Measurements from ENCODE around the gene ZSCAN22. TPM values are rescaled to one million over a fixed set of nuclear protein-coding genes. Genes with fewer than 3 reads are reported as not detected.
"Not testable (repeated sequence)": the region's sequence is repeated elsewhere in the genome, so short reads cannot be mapped to it uniquely, and the experiment has no call there.

Gene ZSCAN22
- total RNA-seq, 1 experiment from 2014 or later: 3.2 TPM

DNA sequence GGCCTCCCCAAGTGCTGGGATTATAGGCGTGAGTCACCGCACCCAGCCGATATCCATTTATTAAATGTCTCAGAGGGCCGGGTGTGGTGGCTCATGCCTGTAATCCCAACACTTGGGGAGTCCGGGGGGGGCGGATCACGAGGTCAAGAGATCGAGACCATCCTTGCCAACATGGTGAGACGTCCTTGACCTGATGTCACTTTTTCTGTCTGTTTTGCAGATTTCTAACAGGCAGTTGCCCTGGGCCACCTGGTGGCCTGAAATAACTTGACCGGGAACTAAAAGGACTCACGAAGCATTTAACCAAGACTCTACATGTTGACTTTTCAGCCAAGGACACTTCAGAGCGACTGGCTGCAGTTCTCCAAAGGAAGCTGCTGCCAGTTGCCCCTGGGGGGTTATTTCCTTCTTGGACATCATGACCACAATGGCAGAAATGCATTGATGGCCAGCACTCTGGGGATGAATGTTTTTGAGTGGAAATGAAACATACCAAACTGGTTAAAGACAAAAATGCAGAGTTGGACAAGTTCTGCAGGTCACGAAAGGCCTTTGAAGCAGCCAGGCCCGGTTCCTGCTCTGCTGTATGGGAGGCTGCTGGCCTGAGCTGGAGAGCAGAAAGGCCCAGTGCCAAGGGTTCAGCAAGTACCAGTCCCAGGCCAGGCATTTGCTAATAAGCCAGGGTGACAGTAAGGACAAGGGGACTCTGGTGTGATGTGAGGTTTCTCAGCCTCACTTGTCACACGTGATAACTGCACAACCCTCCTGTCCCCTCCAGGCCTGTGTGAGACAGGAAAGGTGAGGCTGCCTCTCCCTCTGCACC, 45.7 kb downstream of the ZSCAN22 start:
- H3K27me3 ChIP-seq (replicated peaks; ENCODE audit: insufficient read depth, low read depth, low read length, poor library complexity): no peaks in the 10 kb centered on the region
- no TSS peak for BruUV-seq (replicated peaks)
- CTCF ChIA-PET: no interaction called here
- no peak overlapping the region for H3K4me3 ChIP-seq (ENCODE audit: low read depth, low read length, poor library complexity, severe bottlenecking)
- POLR2A ChIA-PET (ENCODE audit: low non-redundant PET): interaction anchor here (0.6 kb wide), 1 partner anchor 10 kb away, joined by 4 read pairs; the partner anchor contains the start of gene ZNF497
- no peak for TF ChIP-seq EZH2 (IDR thresholded peaks at IDR 0.05; ENCODE audit: borderline replicate concordance, low read depth, low read length, poor library complexity, severe bottlenecking)
- TF ChIP-seq CTCF (conservative IDR thresholded peaks at IDR 0.05; ENCODE audit: low read depth, low read length): no peak
- no peaks in the 10 kb centered on the region for H3K36me3 ChIP-seq (ENCODE audit: insufficient read depth, low read length, poor library complexity, severe bottlenecking)
- no peaks in the 10 kb centered on the region for H3K9me3 ChIP-seq (ENCODE audit: low read depth, low read length, poor library complexity, severe bottlenecking)
- H3K4me1 ChIP-seq (ENCODE audit: insufficient read depth, low read length, poor library complexity, severe bottlenecking): no peaks in the 10 kb centered on the region
- intact Hi-C loops (cut with micrococcal nuclease; ENCODE audit: unreplicated experiment): no loop called here
- no peak for DNase-seq (ENCODE audit: low spot score)
- no peak overlapping the region for H3K27ac ChIP-seq (ENCODE audit: low read depth, low read length, poor library complexity, severe bottlenecking)

GRCh38 chr19:58374200-58374599, 47.4 kb downstream of the ZSCAN22 start:
- H3K4me1 ChIP-seq (ENCODE audit: insufficient read depth, low read length, poor library complexity, severe bottlenecking): no peaks in the 10 kb centered on the region
- no peak for TF ChIP-seq EZH2 (IDR thresholded peaks at IDR 0.05; ENCODE audit: borderline replicate concordance, low read depth, low read length, poor library complexity, severe bottlenecking)
- TF ChIP-seq CTCF (conservative IDR thresholded peaks at IDR 0.05; ENCODE audit: low read depth, low read length): no peak
- no peak overlapping the region for H3K27ac ChIP-seq (ENCODE audit: low read depth, low read length, poor library complexity, severe bottlenecking)
- no peak overlapping the region for H3K4me3 ChIP-seq (ENCODE audit: low read depth, low read length, poor library complexity, severe bottlenecking)
- H3K36me3 ChIP-seq (ENCODE audit: insufficient read depth, low read length, poor library complexity, severe bottlenecking): no peaks in the 10 kb centered on the region
- ChIA-PET POLR2A (ENCODE audit: low non-redundant PET) (no interaction called here), CTCF (no interaction called here)
- BruUV-seq (replicated peaks): no TSS peak
- no peaks in the 10 kb centered on the region for H3K9me3 ChIP-seq (ENCODE audit: low read depth, low read length, poor library complexity, severe bottlenecking)
- no peaks in the 10 kb centered on the region for H3K27me3 ChIP-seq (replicated peaks; ENCODE audit: insufficient read depth, low read depth, low read length, poor library complexity)
- DNase-seq (ENCODE audit: low spot score): no peak
- intact Hi-C loops (cut with micrococcal nuclease; ENCODE audit: unreplicated experiment): no loop called here

DNA sequence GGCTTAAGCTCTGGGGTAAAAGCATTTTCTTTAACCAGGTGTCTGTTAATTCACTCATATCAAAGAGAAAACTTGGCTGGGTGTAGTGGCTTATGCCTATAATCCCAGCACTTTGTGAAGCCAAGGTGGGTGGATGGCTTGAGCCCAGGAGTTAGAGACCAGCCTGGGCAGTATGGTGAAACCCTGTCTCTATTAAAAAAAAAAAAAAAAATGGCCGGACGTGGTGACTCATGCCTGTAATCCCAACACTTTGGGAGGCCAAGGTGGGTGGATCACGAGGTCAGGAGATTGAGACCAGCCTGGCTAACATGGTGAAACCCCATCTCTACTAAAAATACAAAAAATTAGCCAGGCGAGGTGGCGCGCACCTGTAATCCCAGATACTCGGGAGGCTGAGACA, 49.9 kb downstream of the ZSCAN22 start:
- CTCF ChIA-PET; BruUV-seq (replicated peaks): not testable (repeated sequence)

DNA sequence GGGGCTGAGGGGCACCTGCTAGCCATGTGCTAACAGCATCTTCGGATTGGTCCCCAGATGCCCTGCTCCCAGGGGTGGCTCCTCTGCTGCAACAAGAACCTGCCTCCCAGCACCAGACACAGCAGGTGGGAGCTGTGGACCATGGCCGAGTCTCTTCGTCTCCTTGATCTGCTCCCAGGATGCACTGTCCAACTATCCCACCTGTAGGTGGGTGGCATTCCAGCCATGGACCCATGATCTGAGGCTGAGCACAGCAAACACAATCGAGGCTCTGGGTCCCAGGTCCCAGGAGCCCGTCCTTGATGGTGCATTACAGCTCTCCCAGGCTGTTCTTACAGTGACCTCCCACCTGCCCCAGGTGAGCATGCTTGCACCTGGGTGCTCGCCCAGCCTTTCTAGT, 52.5 kb downstream of the ZSCAN22 start:
- TF ChIP-seq EZH2 (IDR thresholded peaks at IDR 0.05; ENCODE audit: borderline replicate concordance, low read depth, low read length, poor library complexity, severe bottlenecking) (no peak), CTCF (conservative IDR thresholded peaks at IDR 0.05; ENCODE audit: low read depth, low read length) (no peak)
- Histone ChIP-seq H3K9me3 (ENCODE audit: low read depth, low read length, poor library complexity, severe bottlenecking) (no peaks in the 10 kb centered on the region), H3K27ac (ENCODE audit: low read depth, low read length, poor library complexity, severe bottlenecking) (no peak overlapping the region), H3K4me1 (ENCODE audit: insufficient read depth, low read length, poor library complexity, severe bottlenecking) (peaks cover 5% of the 10 kb centered on the region), H3K27me3 (replicated peaks; ENCODE audit: insufficient read depth, low read depth, low read length, poor library complexity) (no peaks in the 10 kb centered on the region), H3K36me3 (ENCODE audit: insufficient read depth, low read length, poor library complexity, severe bottlenecking) (no peaks in the 10 kb centered on the region), H3K4me3 (ENCODE audit: low read depth, low read length, poor library complexity, severe bottlenecking) (no peak overlapping the region)
- POLR2A ChIA-PET (ENCODE audit: low non-redundant PET): no interaction called here
- no peak for DNase-seq (ENCODE audit: low spot score)
- intact Hi-C loops (cut with micrococcal nuclease; ENCODE audit: unreplicated experiment): no loop called here
- no TSS peak for BruUV-seq (replicated peaks)
- CTCF ChIA-PET: no interaction called here

More for the DNA sequence above, 49.9 kb downstream of the ZSCAN22 start:
- POLR2A ChIA-PET (ENCODE audit: low non-redundant PET); H3K27ac ChIP-seq (ENCODE audit: low read depth, low read length, poor library complexity, severe bottlenecking); H3K4me3 ChIP-seq (ENCODE audit: low read depth, low read length, poor library complexity, severe bottlenecking); H3K27me3 ChIP-seq (replicated peaks; ENCODE audit: insufficient read depth, low read depth, low read length, poor library complexity); H3K9me3 ChIP-seq (ENCODE audit: low read depth, low read length, poor library complexity, severe bottlenecking); DNase-seq (ENCODE audit: low spot score); intact Hi-C loops (cut with micrococcal nuclease; ENCODE audit: unreplicated experiment); H3K36me3 ChIP-seq (ENCODE audit: insufficient read depth, low read length, poor library complexity, severe bottlenecking); H3K4me1 ChIP-seq (ENCODE audit: insufficient read depth, low read length, poor library complexity, severe bottlenecking): not testable (repeated sequence)

Data from A673 (cell line).